ENCODE results near the gene SUFU. TPM values are rescaled to one million over a fixed set of nuclear protein-coding genes. Genes with fewer than 3 reads are reported as not detected.
"Not testable (repeated sequence)": the region's sequence is repeated elsewhere in the genome, so short reads cannot be mapped to it uniquely, and the experiment has no call there.

Gene SUFU
- total RNA-seq, 1 donor from 2014 or later: 17.3 TPM

GRCh38 chr10:102527546-102527945, 23.8 kb downstream of the SUFU start:
- no peak for TF ChIP-seq CTCF (IDR thresholded peaks at IDR 0.05)
- Histone ChIP-seq H3K27me3 (no peaks in the 10 kb centered on the region), H3K36me3 (peaks cover 0 to 6% of the 10 kb centered on the region in 2 donors), H3K4me1 (peaks cover 0 to 3% of the 10 kb centered on the region in 2 donors), H3K9me3 (no peaks in the 10 kb centered on the region), H3K4me3 (no peak overlapping the region), H3K27ac (no peak overlapping the region)
- intact Hi-C loops (cut with DNase I): no loop called here
- DNase-seq (ENCODE audit: low spot score in 2 of 2): no peak

- TF ChIP-seq CTCF (IDR thresholded peaks at IDR 0.05): no peak
- H3K9me3 ChIP-seq: no peaks in the 10 kb centered on the region
- peaks cover 0 to 3% of the 10 kb centered on the region in 2 donors for H3K36me3 ChIP-seq
- no peaks in the 10 kb centered on the region for H3K4me1 ChIP-seq
- intact Hi-C loops (cut with DNase I): no loop called here
- no peak overlapping the region for H3K4me3 ChIP-seq
- no peak for DNase-seq (ENCODE audit: low spot score in 2 of 2)
- H3K27ac ChIP-seq: no peak overlapping the region
- H3K27me3 ChIP-seq: no peaks in the 10 kb centered on the region
These were observed 30.6 kb downstream of the SUFU start for GRCh38 chr10:102534333-102534732.

- H3K27me3 ChIP-seq; DNase-seq (ENCODE audit: low spot score in 2 of 2); H3K9me3 ChIP-seq; H3K4me1 ChIP-seq; H3K4me3 ChIP-seq; H3K27ac ChIP-seq; H3K36me3 ChIP-seq; intact Hi-C loops (cut with DNase I): not testable (repeated sequence)
These were observed 31.2 kb downstream of the SUFU start for GRCh38 chr10:102534966-102535365.

- Histone ChIP-seq H3K27me3 (no peaks in the 10 kb centered on the region), H3K4me1 (no peaks in the 10 kb centered on the region), H3K4me3 (no peak overlapping the region), H3K9me3 (no peaks in the 10 kb centered on the region), H3K36me3 (peaks cover 0 to 3% of the 10 kb centered on the region in 2 donors), H3K27ac (no peak overlapping the region)
- TF ChIP-seq CTCF (IDR thresholded peaks at IDR 0.05): no peak
- intact Hi-C loops (cut with DNase I): no loop called here
- no peak for DNase-seq (ENCODE audit: low spot score in 2 of 2)
These were observed 31.8 kb downstream of the SUFU start for GRCh38 chr10:102535481-102536147.

- H3K4me3 ChIP-seq: no peak overlapping the region
- no peak for DNase-seq (ENCODE audit: low spot score in 2 of 2)
- no peak overlapping the region for H3K27ac ChIP-seq
- no peaks in the 10 kb centered on the region for H3K9me3 ChIP-seq
- H3K36me3 ChIP-seq: peaks cover 0 to 3% of the 10 kb centered on the region in 2 donors
- H3K27me3 ChIP-seq: no peaks in the 10 kb centered on the region
- no peaks in the 10 kb centered on the region for H3K4me1 ChIP-seq
- no peak for TF ChIP-seq CTCF (IDR thresholded peaks at IDR 0.05)
- intact Hi-C loops (cut with DNase I): no loop called here
These were observed 33.6 kb downstream of the SUFU start for GRCh38 chr10:102537367-102537766.

- DNase-seq (ENCODE audit: low spot score in 2 of 2): no peak
- Histone ChIP-seq H3K27me3 (no peaks in the 10 kb centered on the region), H3K36me3 (peaks cover 0 to 3% of the 10 kb centered on the region in 2 donors), H3K9me3 (no peaks in the 10 kb centered on the region), H3K4me1 (no peaks in the 10 kb centered on the region), H3K4me3 (no peak overlapping the region), H3K27ac (no peak overlapping the region)
- no peak for TF ChIP-seq CTCF (IDR thresholded peaks at IDR 0.05)
- intact Hi-C loops (cut with DNase I): no loop called here
These were observed 34.2 kb downstream of the SUFU start for GRCh38 chr10:102537948-102538347.

Data from ascending aorta (tissue), 2 donors.